ENCODE data around the gene PDXDC1. TPM values are rescaled to one million over a fixed set of nuclear protein-coding genes. Genes with fewer than 3 reads are reported as not detected.
A peak's percentile ranks its signal among the peaks of the same experiment; 100 is the strongest.
"Not testable (repeated sequence)": the region's sequence is repeated elsewhere in the genome, so short reads cannot be mapped to it uniquely, and the experiment has no call there.

The PDXDC1 gene
- total RNA-seq, 1 donor from 2014 or later, result 124 TPM

DNA sequence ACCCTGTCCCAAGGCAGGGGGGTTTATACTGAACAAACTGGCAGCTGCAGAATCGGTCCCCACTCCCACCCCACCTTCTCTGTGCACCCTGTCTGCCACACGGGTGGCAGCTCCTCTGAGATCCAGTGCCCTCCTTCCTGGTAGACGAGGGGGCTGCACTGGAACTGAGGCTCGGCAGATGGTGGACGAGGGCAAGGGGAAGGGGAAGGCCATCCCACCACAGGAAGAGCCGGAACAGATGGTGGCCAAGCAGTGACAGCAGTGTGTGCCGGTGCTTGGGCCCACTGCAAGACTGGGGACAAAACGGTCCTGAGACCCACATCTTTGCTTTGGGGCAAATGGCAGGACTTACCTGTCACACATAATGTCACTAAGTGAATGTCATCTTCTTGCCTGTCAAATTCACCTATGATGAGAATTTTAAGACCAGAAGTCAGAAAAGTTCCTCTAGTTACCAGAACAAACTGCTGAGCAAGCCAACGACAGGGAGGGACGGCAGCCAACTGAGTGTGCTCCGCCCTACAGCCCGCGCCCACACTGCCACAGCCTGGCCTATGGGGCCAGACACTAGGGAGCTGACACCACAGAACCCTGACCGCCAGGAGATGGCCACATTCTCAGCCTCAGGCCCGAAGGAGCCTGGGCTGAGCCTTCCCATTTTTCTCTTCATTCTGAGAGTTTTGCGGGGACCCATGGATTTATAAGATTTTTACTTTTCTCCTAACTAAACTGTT lies 66.6 kb downstream of the PDXDC1 start:
- no peak for DNase-seq

- DNase-seq, result no peak
These were observed 68.5 kb downstream of the PDXDC1 start for GRCh38 chr16:15043344-15043743.

DNA sequence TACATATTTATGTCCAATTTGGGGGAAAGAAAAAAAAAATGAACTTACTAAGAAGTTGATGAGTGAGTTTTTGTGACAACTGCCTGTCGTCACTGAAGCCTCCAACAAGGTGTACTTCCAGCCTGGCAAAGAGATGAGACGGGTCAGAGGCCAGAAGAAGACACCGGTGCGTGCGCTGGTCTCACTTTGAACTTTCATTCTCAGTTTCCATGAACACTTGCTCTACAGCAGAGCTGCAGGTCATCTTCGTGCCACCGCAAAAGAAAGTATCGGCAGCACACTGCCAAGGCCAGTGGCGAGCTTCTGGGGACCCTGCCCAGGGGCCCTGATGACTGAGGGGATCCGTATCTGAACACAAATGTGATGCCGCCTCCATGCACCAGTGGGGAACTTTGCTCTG lies 69.5 kb downstream of the PDXDC1 start:
- no peak for DNase-seq

GRCh38 chr16:15045270-15045669 lies 70.4 kb downstream of the PDXDC1 start:
- not testable (repeated sequence) for DNase-seq

DNA sequence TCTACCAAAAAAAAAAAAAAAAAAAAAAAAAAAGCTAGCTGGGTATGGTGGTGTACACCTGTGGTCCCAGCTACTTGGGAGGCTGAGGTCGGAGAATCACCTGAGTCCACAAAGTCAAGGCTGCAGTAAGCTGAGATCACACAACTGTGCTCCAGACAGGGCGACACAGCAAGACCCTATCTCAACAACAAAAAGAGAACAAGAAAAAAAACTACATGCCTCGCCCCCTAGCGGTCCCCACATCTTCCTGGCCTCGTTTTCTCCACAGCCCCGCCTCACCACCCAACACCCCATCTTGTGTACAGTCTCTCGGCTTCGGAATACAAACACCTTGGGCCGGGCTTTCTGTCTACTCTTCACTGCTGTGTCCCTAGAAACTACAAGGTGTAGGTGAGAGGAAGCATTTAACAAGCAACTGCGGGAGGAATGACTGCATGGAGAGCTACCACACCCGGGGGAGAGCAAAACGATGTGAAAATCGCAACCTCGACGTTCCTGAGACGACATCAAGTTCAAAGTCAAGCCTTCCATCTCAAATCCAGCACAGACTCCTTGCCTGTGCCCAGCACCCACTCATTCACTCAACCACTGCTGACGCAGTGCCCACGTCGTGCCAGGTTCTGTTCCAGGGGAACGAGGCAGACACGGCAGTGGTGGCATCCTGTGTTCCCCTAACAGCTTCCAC lies 72.0 kb downstream of the PDXDC1 start:
- DNase-seq, result no peak

- DNase-seq, result peak; percentile 37
These were observed 74.9 kb downstream of the PDXDC1 start for GRCh38 chr16:15049581-15050180.

DNA sequence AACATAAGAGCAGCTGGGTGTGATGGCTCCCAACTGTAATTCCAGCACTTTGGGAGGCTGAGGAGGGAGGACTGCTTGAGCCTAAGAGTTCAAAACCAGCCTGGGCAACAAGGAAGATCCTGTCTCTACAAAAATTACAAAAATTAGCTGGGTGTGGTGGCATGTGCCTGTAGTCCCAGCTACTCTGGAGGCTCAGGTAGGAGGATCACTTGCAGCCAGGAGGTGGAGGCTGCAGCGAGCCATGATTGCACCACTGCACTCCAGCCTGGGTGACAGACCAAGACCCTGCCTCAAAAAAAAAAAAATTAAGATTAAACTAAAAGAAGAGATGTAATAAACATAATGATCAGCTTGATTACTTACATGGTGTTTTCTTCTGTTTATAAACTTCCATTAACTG lies 75.6 kb downstream of the PDXDC1 start:
- DNase-seq, result not testable (repeated sequence)

- DNase-seq, result no peak
These were observed 76.6 kb downstream of the PDXDC1 start for GRCh38 chr16:15051387-15051951.

DNA sequence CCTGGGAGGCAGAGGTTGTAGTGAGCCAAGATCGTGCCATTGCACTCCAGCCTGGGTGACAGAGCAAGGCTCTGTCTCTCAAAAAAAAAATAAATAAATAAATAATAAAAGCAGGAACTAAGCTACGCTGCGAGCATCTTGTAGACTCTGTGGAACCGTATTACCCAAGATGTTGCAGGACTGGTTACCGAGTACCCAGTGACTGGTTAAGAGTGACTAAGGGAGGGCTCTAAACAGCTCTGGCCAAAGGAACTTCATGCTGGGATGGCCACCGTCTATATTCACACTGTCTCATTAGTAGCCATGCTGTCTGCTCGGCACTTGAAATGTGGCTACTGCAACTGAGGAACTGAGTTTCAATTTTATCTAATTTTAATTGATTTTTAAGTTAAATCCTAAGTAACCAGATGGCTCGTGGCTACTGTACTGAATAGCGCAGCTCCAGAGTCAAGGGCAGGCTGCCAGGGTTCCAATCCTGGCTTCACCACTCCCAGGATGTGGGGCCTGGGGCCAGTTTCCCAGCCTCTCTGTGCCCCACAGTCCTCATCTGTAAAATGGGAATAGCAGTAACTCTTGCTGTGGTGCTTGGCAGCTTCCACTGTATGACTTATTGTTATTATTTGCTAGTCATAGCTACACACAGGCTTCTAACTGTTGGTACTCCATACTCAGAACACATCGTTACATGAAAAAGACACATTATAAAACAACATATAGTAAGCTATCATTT lies 78.1 kb downstream of the PDXDC1 start:
- no peak for DNase-seq

DNA sequence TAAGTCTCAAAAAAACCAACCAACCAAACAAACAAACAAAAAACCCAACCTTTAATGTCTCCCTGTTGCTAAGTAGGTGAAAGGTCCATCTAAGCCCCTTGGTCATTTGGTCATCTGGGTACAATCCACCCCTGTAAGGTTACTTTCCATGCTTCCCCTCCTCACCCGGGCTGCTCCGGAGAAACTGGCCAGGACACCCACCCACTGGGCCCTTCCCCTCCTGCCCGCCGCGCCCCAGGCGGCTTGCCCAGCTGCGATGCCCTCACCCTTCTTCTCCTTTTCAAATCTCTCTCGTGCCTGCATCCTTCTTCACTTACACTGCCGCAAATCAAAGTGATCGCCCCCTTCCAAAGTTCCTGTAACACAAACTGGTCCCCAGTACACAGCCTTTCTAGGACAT lies 79.1 kb downstream of the PDXDC1 start:
- no peak for DNase-seq

- peak; percentile 34 for DNase-seq
These were observed 79.7 kb downstream of the PDXDC1 start for GRCh38 chr16:15054357-15055140.

GRCh38 chr16:15055141-15056053 lies 80.6 kb downstream of the PDXDC1 start:
- DNase-seq, result peak; percentile 61

- no peak for DNase-seq
These were observed 83.0 kb downstream of the PDXDC1 start for GRCh38 chr16:15057681-15058417.

GRCh38 chr16:15059324-15059723 lies 84.5 kb downstream of the PDXDC1 start:
- DNase-seq, result no peak

- peak; percentile 86 for DNase-seq
These were observed 87.4 kb downstream of the PDXDC1 start for GRCh38 chr16:15062085-15062810.

DNA sequence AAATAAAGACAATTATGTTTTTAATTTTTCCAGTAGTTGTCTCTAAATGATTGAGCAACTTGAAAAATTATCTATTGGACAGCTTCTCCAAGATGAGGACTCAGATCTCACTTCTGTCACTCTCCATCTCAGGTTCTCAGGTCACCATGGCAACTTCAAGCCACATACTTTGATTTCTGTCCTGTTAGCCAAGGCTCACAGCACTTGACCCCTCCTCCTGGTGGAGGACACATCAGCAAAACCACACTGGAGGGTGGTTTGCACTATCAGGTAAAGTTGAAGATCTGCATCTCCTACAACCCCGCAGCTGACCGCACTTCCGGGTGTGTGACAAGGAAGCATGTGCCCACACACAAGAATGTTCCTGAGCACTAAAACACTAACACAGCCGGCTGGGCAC lies 91.1 kb downstream of the PDXDC1 start:
- not testable (repeated sequence) for DNase-seq

DNA sequence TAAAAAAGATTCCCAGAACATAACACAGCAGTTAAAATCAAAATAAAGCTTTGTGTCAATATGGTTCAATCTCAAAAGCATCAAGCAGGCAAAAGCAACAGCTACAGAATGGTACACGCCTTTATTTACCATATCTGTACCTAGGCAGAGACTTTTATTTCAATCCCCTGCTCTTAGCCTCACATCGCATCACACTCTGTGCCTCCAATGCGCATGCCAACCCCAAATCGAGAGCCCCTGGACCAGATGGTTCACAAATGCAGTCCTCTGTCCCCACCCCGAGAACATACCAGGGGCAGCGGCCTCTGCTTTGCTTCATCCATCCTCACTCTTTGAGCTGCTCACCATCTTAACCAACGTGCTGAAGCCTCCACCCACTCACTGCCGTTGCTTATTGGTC lies 91.9 kb downstream of the PDXDC1 start:
- DNase-seq, result not testable (repeated sequence)

DNA sequence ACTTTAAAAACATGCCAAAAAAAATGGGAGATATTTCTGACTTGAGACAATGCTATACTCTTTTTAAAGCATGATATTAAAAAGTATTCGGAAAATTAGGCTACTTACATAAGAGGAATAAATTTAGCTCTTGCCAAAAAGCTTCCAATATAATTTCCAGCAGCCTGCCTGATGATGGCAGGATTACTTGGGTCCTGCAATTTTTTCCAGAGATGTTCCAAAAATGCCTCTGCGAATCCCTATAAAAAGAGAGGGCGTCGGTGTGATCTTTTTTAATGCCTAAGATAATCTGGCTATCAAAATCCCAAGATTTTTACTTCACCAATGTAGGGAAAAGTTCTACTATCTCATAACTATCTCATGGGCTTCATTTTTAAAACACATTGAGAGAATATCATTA lies 96.2 kb downstream of the PDXDC1 start:
- not testable (repeated sequence) for DNase-seq
